Hematopoietic multipotent progenitor cell treated with erythropoietin and hydrocortisone succinate and interleukin-3 and kit ligand, for 4 days (in vitro differentiated cells): ENCODE measurements around the gene IQGAP2.

Experiments
- DNase-seq: peaks from one replicate; pipeline ENCODE4 v3.0.0-alpha.2; 2015

Gene IQGAP2

DNA sequence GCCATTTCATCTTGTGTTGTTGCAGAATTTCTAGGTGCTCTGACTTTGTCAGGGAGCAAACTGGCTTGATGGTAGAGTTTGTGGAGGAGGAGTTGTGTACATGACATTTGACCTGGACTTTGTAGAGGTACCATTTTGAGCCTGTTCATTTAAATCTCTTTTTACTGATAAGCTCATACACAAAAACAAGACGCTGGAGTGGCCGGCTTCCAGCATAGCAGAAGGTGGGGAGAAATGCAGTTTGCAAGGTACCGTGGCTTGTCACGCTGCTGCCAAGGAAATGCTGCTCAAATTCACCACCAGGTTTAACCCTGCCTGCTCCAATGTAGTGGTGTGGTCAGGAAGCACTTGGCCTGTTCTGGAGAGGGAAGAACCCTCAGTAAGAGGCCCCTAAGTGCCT is 18.9 kb upstream of the IQGAP2 start:
- peak; percentile 41 for DNase-seq

DNA sequence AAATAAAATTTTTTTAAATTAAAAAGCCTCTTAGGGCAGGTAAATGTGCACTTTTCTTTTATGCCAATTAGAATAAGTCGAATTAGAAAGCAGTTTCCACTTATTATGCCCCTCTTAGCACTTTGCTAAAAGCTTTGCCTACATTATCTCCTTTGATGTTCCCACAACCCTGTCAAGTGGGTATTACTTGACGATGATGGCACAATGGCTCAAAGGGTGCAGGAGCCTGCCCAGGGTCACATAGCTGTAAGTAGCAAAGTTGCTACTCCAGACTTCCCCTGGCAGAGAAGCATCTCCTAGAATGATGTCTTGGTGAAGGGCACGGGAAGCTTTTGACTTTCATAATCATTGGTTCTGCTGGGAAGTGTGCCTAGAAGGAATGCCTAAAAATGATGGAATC is 18.4 kb upstream of the IQGAP2 start:
- DNase-seq: no peak

DNA sequence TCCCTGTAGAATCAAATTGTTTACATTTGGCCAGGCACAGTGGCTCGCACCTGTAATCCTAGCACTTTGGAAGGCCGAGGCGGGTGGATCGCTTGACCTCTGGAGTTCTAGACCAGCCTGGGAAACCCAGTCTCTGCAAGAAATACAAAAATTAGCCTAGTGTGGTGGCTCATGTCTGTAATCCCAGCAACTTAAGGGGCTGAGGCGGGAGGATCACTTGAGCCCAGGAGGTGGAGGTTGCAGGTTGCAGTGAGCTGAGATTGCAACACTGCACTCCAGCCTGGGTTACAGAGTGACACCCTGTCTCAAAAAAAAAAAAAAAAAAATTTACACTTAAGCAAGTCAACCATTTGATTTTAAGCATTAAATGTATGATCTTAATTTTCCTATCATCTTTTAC is 17.5 kb upstream of the IQGAP2 start:
- no peak for DNase-seq

DNA sequence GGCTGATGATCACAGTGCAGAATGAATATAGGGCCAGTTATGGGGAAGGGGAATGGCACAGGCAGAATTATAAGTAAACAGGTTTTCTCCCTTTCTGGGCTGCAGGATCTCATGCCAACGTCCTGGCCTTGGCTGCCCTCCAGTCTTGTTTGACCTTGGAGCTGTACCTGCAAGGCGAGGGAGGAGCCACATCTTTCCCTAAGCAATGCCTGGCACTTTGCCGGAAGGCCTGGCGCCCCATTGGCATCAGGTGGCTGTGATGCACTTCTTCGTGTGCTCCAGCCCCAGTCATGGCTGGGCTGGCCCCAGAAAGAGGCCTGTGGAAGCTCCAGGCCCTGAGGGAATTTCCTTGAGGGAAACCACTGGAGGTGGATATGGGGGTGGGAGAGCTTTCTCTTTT is 16.7 kb upstream of the IQGAP2 start:
- no peak for DNase-seq

DNA sequence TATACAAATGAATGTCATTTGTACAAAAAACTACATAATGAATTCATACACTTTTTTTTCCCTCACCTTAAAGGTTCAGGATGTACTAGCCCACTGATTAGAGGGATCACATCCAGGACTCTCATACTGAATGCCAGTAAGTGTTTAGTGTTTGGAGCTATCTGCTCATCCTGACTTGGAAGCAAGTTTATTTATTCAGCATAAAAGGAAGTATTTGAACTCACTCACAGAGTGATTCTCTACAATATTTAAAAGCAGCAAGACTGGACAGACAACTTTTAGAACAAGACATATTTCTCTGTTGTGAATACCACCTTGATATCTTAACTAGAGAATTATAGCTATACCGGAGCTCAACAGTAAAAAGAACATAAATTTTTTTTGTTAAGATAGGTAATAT is 14.8 kb upstream of the IQGAP2 start:
- DNase-seq: no peak

DNA sequence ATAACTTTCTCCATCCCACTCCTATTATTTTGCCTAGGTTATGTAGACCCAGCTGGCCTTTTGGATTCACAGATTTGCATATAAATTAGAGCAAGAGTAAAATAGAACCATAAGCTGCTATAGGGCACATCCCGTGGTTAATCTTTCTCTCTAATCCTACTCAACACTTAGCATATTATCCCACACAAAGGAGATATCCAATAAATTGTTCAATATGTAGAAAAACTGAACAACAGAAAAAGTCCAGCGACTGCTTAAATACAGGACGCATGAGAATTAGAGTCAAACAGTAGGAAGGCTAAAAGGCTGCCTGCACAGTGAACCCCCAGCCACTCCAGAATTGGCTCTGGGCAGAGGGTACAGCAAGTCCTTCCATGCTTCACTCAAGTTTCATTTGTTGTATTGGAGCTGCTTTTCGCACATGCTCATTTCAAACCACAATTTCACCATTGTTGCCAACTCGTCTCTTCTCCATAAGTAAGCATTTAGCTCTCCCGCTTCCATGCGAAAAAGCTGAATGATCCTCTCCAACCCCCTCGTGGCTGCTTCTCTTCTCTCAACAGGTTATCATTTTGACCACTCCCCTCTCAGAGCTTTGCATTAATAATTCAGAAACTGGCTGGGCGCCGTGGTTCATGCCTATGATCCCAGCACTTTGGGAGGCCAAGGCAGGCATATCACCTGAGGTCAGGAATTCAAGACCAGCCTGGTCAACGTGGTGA is 14.1 kb upstream of the IQGAP2 start:
- DNase-seq: no peak

DNA sequence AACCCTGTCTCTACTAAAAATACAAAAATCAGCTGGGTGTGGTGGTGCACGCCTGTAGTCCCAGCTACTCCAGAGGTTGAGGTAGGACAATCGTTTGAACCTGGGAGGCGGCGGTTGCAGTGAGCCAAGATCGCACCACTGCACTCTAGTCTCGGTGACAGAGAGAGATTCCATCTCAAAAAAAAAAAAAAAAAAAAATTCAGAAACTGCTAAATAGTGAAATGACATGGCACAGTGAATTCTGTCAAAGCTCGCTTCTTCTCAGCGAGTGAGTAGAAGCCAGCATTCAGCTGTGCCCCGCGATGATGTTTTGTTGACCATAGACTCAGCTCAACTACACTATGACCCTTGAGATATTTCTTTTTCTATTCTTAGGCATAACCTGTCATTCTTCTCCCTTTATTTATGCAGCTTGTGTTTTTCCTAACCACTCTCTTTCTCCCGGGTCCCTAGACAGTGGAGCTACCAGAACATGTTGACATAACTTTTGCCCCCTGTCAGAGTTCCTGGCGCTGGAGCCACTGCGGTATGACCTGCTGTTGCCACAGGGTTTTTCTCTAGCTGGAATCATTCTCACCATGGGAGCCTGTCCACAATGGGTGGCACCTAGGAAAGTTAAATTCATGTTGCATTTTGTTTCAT is 13.5 kb upstream of the IQGAP2 start:
- DNase-seq: no peak

DNA sequence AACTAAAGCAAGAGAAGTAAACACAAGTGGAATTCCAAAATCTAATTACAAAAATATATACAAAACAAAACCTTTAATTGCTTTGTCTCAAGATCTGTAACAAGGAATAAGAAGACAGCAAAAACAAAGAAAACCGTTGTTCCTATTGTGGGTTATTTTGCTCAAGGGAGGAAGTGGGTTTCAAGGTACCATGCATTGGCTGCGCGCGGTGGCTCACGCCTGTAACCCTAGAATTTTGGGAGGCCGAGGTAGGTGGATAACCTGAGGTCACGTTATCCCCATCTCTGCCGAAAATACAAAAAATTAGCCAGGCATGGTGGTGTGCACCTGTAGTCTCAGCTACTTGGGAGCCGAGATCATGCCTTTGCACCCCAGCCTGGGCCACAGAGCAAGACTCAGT is 12.1 kb upstream of the IQGAP2 start:
- peak; percentile 52 for DNase-seq

DNA sequence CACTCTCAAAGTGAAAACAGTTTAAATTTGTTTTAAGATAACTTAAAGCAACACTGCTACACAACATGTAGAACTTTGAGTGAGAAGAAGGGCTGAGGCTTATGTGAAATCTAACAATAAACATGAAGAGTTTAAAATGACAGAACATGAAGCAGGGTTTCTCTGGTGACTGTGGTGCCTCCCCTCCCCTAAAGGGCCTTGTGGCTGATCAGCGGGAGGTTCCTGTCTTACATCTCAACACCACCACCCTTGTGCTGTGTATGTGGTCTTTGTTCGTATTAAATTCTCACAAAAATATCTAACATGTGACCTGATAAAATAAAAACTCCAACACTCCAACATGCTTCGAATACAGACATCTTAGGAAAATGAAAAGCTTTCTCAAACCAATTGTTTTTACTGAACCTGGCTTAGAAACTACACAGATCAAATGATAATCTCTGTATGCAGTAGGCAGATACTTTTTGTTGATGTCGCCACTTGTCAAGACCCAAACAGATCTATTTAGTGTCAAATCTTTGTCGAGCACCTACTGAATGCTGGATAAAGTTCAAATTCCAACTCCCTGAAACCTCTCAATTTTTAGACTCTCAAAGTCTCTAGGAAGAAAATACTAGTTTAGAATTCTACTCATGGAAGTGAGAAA is 9.9 kb upstream of the IQGAP2 start:
- DNase-seq: peak; percentile 65

DNA sequence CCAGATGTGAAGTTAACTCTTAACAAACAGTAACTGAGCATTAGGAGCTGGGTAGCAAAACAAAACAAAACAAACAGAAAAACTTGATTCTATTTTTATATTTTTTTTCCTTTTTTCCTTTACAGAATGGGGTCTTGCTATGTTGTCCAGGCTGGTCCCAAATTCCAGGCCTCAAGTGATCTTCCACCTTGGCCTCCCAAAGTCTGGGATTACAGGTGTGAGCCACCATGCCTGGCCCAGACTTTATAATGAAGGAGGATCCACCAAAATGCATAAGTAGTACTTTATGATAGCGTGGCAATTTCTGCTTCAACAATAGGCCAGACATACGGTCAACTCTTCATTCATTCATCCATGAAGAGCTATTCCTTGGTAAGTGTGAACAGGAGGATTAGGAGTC is 5.9 kb upstream of the IQGAP2 start:
- no peak for DNase-seq

DNA sequence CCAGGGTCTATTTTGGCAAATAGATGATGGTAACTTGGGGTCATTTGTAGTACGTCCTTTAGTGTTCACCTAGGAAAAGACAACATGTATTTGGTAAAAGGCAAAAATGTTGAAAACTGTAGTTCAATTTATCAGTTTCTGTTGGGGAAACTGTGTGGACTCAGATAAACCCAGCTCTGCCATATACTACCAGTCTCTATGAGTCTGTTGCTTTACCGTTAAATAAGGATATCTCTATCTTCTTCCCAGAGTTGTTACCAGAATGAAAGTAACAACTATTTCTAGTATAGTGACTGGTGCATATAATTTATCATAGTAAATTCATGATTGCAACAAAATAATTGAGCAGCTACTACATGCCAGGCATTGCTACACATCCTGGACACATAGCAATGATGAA is 3.8 kb upstream of the IQGAP2 start:
- peak; percentile 48 for DNase-seq

DNA sequence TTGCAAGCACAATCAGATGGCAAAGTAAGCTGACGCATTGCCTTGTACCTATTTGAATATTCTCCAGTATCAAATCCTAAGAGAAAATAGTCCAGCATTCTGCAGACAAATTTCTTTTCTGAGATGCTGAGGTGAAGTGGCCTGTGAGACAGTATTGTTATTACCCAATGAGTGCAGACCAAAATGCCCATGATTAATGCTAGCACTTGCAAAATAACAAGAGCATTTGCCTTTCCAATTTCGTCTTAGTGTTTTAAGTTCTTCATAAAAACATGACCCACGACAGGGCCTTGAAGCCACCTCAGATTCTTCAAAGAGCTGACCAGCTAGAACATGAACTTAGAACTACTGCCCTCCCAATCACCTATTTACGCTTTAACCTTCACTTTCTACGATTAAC is 2.6 kb upstream of the IQGAP2 start:
- no peak for DNase-seq

DNA sequence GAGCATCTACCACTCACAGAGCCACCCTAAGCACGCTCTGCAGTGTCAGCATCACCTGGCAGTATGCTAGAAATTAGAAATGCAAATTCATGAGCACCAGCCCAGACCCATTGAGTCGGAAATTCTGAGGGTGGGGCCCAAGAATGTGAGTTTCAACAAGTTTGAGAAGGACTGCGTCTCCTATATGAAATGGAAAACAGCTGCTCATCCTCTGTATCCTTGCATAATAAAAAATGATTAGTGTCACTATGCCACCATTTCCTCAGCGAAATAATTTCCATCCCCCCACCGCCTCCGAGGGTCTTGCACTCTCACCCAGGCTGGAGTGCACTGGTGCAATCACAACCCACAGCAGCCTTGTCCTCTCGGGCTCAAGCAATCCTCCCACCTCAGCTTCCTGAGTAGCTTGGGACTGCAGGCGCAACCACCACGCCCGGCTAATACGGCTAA is 1.3 kb upstream of the IQGAP2 start:
- peak; percentile 60 for DNase-seq

DNA sequence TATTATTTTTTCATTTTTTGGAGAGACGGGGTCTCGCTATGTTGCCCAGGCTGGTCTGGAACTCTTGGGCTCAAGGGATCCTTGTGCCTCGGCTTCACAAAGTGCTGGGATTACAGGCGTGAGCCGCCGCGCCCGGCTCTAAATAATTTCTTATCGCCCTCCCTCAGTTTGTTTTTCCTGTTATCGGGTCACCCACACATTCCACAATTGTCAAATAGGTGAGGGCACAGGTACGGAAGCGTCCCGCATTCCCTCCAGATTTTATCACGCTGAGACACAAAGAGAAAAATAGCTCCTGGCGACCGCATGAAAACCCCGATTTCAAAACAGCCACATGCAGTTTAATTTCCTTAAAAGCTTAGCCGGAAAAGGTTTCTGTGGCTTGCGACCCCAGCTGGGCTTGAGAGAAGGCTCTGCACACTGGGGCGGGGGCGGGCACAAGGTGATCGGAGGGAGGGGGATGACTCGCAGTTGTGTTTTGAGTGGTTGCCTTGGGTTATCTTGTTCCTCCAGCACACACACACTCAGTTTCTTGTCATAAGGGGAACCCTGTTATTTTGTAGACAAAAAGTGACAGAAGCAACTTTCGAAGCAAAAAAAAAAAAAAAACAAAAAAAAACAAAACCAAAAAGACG is 717 bp upstream of the IQGAP2 start:
- DNase-seq: peak; percentile 99

DNA sequence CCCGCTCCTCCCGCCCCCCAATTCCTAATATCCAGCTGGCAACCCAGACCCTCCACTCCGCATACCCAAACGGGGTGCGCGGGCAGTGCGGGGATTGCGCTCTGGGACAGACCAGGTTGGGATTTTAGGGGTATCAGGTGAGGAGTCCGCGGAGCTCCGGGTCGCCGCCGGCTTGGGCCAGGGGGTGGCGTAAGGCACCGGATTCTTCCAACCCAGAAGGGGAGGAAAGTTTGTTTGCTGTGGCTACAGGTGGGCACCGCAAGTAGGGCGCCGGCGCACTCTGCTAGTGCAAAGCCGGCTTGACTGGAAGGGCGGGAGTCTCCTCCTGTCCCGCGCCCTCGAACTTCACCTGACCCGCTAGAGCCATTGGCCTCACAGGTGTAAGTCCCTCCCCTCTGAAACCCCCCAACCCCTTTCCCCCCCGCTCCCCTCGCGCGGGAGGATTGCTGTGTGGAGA is 709 bp downstream of the IQGAP2 start:
- peak; percentile 81 for DNase-seq

DNA sequence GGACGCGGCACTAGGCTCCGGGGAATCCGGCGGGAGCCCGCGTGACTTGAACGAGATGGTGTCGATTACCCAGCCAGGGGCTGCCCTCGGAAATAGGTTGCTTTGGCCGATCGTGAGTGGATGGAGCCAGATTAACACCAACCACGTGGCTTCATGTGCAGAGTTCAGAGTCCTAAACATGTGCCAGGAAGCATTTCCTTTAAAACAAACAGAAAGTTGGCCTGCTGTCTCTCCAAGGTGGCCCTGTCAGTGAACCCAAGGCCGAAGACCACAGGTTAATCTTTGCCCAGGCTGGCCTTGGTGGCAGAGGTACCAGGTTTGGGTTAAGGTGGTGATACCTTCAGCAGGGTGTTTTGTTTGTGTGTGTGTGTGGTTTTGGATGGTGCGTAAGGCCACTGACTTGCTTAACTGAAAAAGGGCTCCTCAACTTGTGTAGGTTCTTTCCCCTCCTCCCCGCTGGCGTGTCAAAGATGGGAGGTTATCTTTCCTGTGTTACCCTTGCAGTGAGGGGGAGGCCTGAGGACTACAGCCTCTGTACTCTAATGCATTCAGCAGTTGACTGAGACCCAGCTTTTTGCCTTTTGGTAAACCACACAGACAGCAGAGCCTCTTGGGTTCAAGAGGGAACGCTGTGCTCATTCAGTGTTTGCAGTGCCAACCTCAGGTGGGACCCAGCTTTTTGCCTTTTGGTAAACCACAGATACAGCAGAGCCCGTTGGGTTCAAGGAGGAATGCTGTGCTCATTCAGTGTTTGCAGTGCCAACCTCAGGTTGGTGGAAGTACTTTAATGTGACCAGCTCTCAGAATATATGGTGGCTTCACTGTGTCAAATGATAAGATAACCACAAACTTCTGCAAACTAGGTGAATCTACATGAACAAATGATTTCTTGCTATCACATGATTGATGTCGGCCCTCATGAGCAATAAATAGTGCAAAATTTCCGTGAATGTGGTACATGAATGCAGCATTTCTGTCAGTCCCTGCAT is 1.4 kb downstream of the IQGAP2 start:
- DNase-seq: peak; percentile 93

DNA sequence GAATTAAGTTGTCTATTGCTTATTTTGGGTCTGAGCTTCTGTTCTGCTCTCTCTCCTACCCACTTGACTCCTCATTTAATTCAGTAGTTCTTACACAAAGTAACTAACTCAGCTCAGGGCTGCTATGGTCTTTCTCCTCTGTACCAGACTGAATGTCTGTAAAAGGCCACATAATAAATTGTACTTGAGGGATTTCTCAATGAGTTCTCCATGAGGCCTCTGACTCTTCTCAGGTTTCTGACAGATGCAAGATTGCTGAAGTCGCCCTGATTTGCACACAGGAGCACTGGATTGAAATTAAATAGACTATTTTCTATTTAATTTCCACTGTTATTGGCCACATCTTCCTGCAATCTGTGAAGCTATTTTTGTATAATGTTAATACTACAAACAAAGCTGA is 2.9 kb downstream of the IQGAP2 start:
- DNase-seq: peak; percentile 39

DNA sequence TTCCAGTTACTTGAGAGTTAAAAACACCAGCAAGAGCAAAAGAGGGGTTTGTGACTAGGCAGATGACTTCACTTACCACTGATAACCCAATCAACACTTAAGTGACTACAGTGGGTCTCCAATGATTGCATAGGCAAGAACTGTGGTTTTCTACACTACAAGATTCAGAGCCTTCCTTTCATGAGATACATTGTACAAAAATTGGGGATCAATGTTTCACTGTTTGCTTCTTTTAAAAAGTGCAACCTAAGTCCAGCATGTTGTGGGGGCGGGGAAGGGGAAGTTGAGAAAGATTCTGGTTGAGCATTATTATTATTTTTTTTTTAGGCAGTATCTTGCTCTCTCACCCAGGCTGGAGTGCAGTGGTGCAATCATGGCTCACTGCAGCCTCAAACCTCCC is 3.6 kb downstream of the IQGAP2 start:
- peak; percentile 72 for DNase-seq

DNA sequence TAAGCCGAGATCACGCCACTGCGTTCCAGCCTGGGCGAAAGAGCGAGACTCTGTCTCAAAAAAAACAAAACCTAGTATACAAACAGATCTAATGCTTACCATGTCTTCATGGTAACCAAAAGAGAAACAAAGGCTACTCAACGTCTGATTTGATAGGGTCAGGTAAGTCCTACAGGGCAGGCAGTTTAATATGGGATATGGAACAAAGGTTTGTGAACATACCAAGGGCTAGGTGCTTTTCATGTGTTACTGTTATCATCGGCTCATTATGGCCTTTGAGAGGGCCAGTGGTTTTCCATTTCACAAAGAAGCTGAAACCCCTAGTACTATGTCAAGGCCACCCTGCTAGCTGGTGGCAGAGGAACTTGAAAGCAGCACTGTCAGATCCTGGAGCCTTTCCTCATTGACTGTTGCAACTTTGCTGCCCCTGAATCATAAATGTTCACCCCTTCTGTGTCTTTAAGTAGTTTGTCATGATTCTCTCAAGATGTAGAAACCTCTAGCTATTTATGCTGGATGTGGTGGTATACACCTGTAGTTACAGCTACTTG is 5.1 kb downstream of the IQGAP2 start:
- peak; percentile 36 for DNase-seq

DNA sequence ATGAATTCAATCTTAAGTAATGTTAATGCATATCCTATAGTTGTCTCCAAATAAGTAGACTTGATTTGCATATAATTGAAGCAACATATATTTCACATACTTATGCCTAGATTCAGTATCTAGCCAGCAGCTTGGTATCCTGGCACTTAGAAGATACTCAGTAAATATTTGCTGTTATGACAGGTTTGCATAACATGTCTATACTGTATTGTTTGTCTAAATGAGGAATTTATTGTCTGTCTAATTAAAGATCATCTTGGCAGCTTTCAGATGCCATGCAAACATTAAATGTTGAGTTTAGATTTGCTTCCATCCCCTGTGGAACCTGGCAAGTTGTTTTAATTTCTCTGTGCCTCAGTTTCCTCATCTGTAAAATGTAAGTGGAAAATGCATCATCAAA is 9.4 kb downstream of the IQGAP2 start:
- no peak for DNase-seq

DNA sequence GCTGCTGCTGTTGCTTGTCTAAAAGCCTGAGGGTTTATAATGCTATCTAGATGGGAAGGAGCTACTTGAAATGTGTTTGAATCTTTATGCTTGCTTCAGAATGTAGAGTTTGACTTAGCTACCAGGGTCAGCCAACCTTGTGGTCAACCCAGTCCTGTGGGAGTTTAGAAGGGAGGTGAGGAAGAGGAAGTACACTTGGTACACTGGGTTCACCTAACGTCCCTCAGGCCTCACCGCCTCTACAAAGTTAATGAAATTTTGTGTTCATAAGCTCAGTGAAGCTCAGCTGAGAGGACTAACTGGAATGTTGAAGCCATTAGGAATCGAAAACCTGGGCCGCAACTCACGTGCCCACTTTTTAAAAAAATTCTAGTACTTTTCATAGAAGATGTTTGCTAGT is 10.7 kb downstream of the IQGAP2 start:
- DNase-seq: peak; percentile 44

DNA sequence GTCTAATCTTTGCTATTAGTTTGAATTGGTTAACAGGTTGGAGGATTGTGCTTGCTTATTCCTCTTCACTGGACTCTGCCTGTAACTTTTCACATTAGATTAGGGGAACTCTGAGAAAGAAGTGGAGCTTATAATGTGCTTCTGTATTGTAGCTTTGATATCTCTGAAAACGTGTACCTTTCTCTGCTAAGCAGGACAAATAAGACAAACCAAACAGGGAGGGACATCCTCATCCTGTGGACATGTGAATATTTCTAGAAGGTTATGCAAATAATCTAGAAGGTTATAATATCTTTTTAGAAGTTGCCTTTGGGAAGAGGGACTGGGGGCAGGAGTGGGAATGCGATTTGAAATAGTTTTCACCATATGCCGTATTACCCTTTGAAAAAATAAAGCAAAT is 11.7 kb downstream of the IQGAP2 start:
- no peak for DNase-seq
